Measurements from ENCODE around the gene HBE1. TPM values are rescaled to one million over a fixed set of nuclear protein-coding genes. Genes with fewer than 3 reads are reported as not detected.

The HBE1 gene
- total and polyA plus RNA-seq, 9 of the 15 experiments (the other 6 are each of a cell fraction or from before 2014, with no cell fraction given): 612 to 10,250 (median 2,181) TPM

- Histone ChIP-seq H3K27ac (ENCODE audit: extremely low read depth, low read depth, low read length) (peak overlapping the region; percentile 80; the same call in 2 of the 3 replicates), H4K20me1 (replicated peaks; ENCODE audit: control insufficient read depth, insufficient read depth, low read length) (0 out of 2 replicates have a peak, but pooled peaks cover 5% of the 10 kb centered on the region), H3K9ac (ENCODE audit: insufficient read depth in 1 of 2, low read depth in 2 of 2, low read length in 2 of 2) (peak overlapping the region in 1 of 2 experiments; percentile 70; a peak in 2 of 4 replicates), H3K4me1 (replicated peaks in 1 of 2; ENCODE audit: control insufficient read depth in 2 of 2, insufficient read depth in 2 of 2, low read length in 2 of 2) (peaks cover 8 to 36% of the 10 kb centered on the region in 2 experiments), H3K79me2 (ENCODE audit: control insufficient read depth, insufficient read depth, low read length) (peaks cover 68% of the 10 kb centered on the region), H3K9me1 (ENCODE audit: control insufficient read depth, insufficient read depth, low read length) (no peaks in the 10 kb centered on the region), H2AFZ (ENCODE audit: low read depth, low read length) (no peak overlapping the region), H3K36me3 (ENCODE audit: control insufficient read depth, insufficient read depth, low read length) (peaks cover 23% of the 10 kb centered on the region), H3K4me2 (ENCODE audit: insufficient read depth, low read length) (peak overlapping the region; percentile 88), H3K9me3 (replicated peaks; ENCODE audit: control insufficient read depth, insufficient read depth, low read depth, low read length) (no peaks in the 10 kb centered on the region), H3K27me3 (ENCODE audit: control insufficient read depth in 2 of 2, insufficient read depth in 2 of 2, low read length in 2 of 2) (no peaks in the 10 kb centered on the region), H3K4me3 (peak overlapping the region; percentile 26)
- FAIRE-seq (no peak), ATAC-seq (no peak), DNase-seq (ENCODE audit: extremely low read depth in 1 of 4, low spot score in 3 of 4) (no peak)
- intact Hi-C loops (cut with micrococcal nuclease) (no loop called here), in situ Hi-C loops (cut with MboI) (loop anchor here (5.0 kb wide), 1 partner anchor 46 kb away; no protein-coding TSS in a partner anchor)
- 30% methylated on average over 3 of the region's 3 CpGs for WGBS (ENCODE audit: insufficient coverage, low coverage, missing lambda C conversion rate)
- BruUV-seq (replicated peaks): no TSS peak
- POLR2A ChIA-PET: interaction anchor here (1.4 to 1.6 kb wide), 4 partner anchors 9 to 48 kb away, joined by 5 to 7 read pairs (median 6); partner anchors contain the start of gene HBG1
- CTCF ChIA-PET (ENCODE audit: low intra/inter-chr PET ratio): no interaction called here
- no peak for TF ChIP-seq ATF2 (CRISPR knock-in tag; IDR thresholded peaks at IDR 0.05)
- no peak for TF ChIP-seq ZNF280B (CRISPR knock-in tag; IDR thresholded peaks at IDR 0.05)
- TF ChIP-seq ARID3B (CRISPR knock-in tag; IDR thresholded peaks at IDR 0.05; ENCODE audit: borderline replicate concordance): no peak
- TF ChIP-seq YY1 (IDR thresholded peaks at IDR 0.05; ENCODE audit: borderline replicate concordance in 1 of 3, control insufficient read depth in 1 of 3, extremely low read depth in 1 of 3, insufficient read depth in 3 of 3, insufficient read length in 1 of 3, insufficient replicate concordance in 2 of 3, low read depth in 1 of 3, low read length in 2 of 3): no peak
- TF ChIP-seq ZNF3 (CRISPR knock-in tag; IDR thresholded peaks at IDR 0.05): 0 out of 2 replicates have a peak, but pooled peaks have one; percentile 13
- TF ChIP-seq MAFK (IDR thresholded peaks at IDR 0.05; ENCODE audit: low read length): no peak
- TF ChIP-seq CGGBP1 (CRISPR knock-in tag; IDR thresholded peaks at IDR 0.05): peak; percentile 42; the same call in 1 of the 2 replicates
- TF ChIP-seq KDM4B (IDR thresholded peaks at IDR 0.05; ENCODE audit: borderline replicate concordance in 2 of 2, low read depth in 1 of 2): no peak
- TF ChIP-seq ZNF449 (CRISPR knock-in tag; IDR thresholded peaks at IDR 0.05): no peak
- no peak for TF ChIP-seq BCLAF1 (IDR thresholded peaks at IDR 0.05; ENCODE audit: borderline replicate concordance in 1 of 2, control insufficient read depth in 1 of 2, low read depth in 2 of 2, low read length in 1 of 2)
These were observed 28.3 kb downstream of the HBE1 start for GRCh38 chr11:5241458-5241857.

Measured in K562 (cell line).